ENCODE measurements around the gene PPM1L. TPM values are rescaled to one million over a fixed set of nuclear protein-coding genes. Genes with fewer than 3 reads are reported as not detected.

Gene PPM1L
- total and polyA plus RNA-seq, 10 of the 15 experiments (the other 5 are each of a cell fraction or from before 2014, with no cell fraction given), result under 0.01 to 0.33 (median 0.06) TPM; not detected in 1

DNA sequence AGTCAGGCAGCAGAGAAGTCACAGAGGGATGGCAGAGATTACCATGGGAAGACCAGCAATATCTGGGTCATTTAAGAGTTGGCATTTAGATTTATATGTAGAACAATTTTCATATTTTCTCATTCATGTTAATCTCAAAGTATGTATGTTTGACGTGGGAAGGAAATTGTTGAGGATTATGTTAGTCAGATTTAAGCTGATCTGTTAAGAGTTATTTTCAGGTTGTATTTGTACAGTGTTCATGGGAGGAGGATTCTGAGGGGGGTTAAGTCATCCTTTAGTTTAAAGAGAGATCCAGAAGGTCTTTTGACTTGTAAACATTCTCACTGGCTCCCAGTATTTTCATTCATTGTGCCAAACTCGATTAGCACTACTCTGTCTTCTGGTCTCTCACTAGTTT is 34.7 kb downstream of the PPM1L start:
- no peaks in the 10 kb centered on the region for H4K20me1 ChIP-seq (ENCODE audit: control insufficient read depth, insufficient read depth)
- no peak overlapping the region for H3K4me3 ChIP-seq
- no peak for FAIRE-seq
- no peak for ATAC-seq
- no peak overlapping the region for H2AFZ ChIP-seq (ENCODE audit: control insufficient read depth, low read depth, low read length)
- no peak overlapping the region for H3K9ac ChIP-seq (ENCODE audit: control insufficient read depth, insufficient read depth, low read length)
- ChIA-PET RAD21 (ENCODE audit: unreplicated experiment) (no interaction called here), CTCF (interaction anchor here (0.6 kb wide), 1 partner anchor 40 kb away, joined by 3 read pairs; no protein-coding TSS in a partner anchor), SMC1A (ENCODE audit: uncharacterized antibody, unreplicated experiment) (interaction anchor here (1.2 kb wide), 1 partner anchor 11 kb away, joined by 3 read pairs; no protein-coding TSS in a partner anchor), POLR2A (no interaction called here)
- H3K4me1 ChIP-seq (ENCODE audit: control insufficient read depth, insufficient read depth, low read length), result no peaks in the 10 kb centered on the region
- 13% methylated on average over 2 of the region's 2 CpGs for WGBS (ENCODE audit: insufficient coverage, insufficient replicate concordance, low lambda C conversion rate, missing lambda C conversion rate)
- H3K4me2 ChIP-seq (ENCODE audit: control insufficient read depth, insufficient read depth), result no peak overlapping the region
- no peaks in the 10 kb centered on the region for H3K36me3 ChIP-seq (ENCODE audit: control insufficient read depth in 2 of 2, insufficient read depth in 2 of 2, low read length in 1 of 2)
- no peak for DNase-seq (ENCODE audit: low read depth, low spot score)
- in situ Hi-C loops (cut with MboI) (no loop called here), intact Hi-C loops (cut with micrococcal nuclease; ENCODE audit: unreplicated experiment) (no loop called here)
- H3K79me2 ChIP-seq (ENCODE audit: control insufficient read depth, insufficient read depth, low read length), result no peaks in the 10 kb centered on the region
- H3K27ac ChIP-seq (ENCODE audit: control insufficient read depth, insufficient read depth), result no peak overlapping the region
- no peaks in the 10 kb centered on the region for H3K27me3 ChIP-seq (replicated peaks in 1 of 2; ENCODE audit: control insufficient read depth in 2 of 2, insufficient read depth in 2 of 2, low read length in 1 of 2)
- BruUV-seq (replicated peaks), result no TSS peak
- TF ChIP-seq, protein P1, sequence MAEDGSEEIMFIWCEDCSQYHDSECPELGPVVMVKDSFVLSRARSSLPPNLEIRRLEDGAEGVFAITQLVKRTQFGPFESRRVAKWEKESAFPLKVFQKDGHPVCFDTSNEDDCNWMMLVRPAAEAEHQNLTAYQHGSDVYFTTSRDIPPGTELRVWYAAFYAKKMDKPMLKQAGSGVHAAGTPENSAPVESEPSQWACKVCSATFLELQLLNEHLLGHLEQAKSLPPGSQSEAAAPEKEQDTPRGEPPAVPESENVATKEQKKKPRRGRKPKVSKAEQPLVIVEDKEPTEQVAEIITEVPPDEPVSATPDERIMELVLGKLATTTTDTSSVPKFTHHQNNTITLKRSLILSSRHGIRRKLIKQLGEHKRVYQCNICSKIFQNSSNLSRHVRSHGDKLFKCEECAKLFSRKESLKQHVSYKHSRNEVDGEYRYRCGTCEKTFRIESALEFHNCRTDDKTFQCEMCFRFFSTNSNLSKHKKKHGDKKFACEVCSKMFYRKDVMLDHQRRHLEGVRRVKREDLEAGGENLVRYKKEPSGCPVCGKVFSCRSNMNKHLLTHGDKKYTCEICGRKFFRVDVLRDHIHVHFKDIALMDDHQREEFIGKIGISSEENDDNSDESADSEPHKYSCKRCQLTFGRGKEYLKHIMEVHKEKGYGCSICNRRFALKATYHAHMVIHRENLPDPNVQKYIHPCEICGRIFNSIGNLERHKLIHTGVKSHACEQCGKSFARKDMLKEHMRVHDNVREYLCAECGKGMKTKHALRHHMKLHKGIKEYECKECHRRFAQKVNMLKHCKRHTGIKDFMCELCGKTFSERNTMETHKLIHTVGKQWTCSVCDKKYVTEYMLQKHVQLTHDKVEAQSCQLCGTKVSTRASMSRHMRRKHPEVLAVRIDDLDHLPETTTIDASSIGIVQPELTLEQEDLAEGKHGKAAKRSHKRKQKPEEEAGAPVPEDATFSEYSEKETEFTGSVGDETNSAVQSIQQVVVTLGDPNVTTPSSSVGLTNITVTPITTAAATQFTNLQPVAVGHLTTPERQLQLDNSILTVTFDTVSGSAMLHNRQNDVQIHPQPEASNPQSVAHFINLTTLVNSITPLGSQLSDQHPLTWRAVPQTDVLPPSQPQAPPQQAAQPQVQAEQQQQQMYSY (CRISPR knock-in tag; IDR thresholded peaks at IDR 0.05), result no peak
- TF ChIP-seq, protein P2, sequence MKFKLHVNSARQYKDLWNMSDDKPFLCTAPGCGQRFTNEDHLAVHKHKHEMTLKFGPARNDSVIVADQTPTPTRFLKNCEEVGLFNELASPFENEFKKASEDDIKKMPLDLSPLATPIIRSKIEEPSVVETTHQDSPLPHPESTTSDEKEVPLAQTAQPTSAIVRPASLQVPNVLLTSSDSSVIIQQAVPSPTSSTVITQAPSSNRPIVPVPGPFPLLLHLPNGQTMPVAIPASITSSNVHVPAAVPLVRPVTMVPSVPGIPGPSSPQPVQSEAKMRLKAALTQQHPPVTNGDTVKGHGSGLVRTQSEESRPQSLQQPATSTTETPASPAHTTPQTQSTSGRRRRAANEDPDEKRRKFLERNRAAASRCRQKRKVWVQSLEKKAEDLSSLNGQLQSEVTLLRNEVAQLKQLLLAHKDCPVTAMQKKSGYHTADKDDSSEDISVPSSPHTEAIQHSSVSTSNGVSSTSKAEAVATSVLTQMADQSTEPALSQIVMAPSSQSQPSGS (IDR thresholded peaks at IDR 0.05; ENCODE audit: low read length), result no peak
- TF ChIP-seq, protein P3, sequence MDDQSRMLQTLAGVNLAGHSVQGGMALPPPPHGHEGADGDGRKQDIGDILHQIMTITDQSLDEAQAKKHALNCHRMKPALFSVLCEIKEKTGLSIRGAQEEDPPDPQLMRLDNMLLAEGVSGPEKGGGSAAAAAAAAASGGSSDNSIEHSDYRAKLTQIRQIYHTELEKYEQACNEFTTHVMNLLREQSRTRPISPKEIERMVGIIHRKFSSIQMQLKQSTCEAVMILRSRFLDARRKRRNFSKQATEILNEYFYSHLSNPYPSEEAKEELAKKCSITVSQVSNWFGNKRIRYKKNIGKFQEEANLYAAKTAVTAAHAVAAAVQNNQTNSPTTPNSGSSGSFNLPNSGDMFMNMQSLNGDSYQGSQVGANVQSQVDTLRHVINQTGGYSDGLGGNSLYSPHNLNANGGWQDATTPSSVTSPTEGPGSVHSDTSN (IDR thresholded peaks at IDR 0.05; ENCODE audit: insufficient replicate concordance, low read depth, low read length), result no peak
- no peak for TF ChIP-seq PAX5 (IDR thresholded peaks at IDR 0.05; ENCODE audit: borderline replicate concordance, low read depth, low read length)
- no peak for TF ChIP-seq ZNF217 (IDR thresholded peaks at IDR 0.05)
- TF ChIP-seq, protein P4, sequence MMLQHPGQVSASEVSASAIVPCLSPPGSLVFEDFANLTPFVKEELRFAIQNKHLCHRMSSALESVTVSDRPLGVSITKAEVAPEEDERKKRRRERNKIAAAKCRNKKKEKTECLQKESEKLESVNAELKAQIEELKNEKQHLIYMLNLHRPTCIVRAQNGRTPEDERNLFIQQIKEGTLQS (IDR thresholded peaks at IDR 0.05; ENCODE audit: borderline replicate concordance, extremely low read depth, low read depth, low read length), result no peak
- no peak for TF ChIP-seq BRCA1 (IDR thresholded peaks at IDR 0.05; ENCODE audit: low read depth, low read length)
- TF ChIP-seq CHD4 (IDR thresholded peaks at IDR 0.05), result no peak
- no peak for TF ChIP-seq CBX3 (IDR thresholded peaks at IDR 0.05; ENCODE audit: borderline replicate concordance, low read depth)
- no peak for TF ChIP-seq HDAC6 (IDR thresholded peaks at IDR 0.05; ENCODE audit: unreplicated experiment)
- no peak for TF ChIP-seq NFYA (IDR thresholded peaks at IDR 0.05; ENCODE audit: borderline replicate concordance, low read depth, low read length)
- TF ChIP-seq, protein P5, sequence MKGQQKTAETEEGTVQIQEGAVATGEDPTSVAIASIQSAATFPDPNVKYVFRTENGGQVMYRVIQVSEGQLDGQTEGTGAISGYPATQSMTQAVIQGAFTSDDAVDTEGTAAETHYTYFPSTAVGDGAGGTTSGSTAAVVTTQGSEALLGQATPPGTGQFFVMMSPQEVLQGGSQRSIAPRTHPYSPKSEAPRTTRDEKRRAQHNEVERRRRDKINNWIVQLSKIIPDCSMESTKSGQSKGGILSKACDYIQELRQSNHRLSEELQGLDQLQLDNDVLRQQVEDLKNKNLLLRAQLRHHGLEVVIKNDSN (IDR thresholded peaks at IDR 0.05; ENCODE audit: borderline replicate concordance, extremely low read length, insufficient read depth, low read depth, low read length), result no peak
- TF ChIP-seq MTA2 (IDR thresholded peaks at IDR 0.05; ENCODE audit: low read depth), result no peak
- no peaks in the 10 kb centered on the region for H3K9me3 ChIP-seq (replicated peaks; ENCODE audit: control insufficient read depth, insufficient read depth, low read length)

All from GM12878 (cell line).